GM18526 (cell line): ENCODE measurements around the gene CPHXL2.

Experiments
- POLR2A ChIP-seq: IDR thresholded peaks from 3 replicates; pipeline ENCODE4 v1.6.1; 2011; ENCODE audit not compliant: insufficient read length; ENCODE audit errors: extremely low read depth

CPHXL2 gene

DNA sequence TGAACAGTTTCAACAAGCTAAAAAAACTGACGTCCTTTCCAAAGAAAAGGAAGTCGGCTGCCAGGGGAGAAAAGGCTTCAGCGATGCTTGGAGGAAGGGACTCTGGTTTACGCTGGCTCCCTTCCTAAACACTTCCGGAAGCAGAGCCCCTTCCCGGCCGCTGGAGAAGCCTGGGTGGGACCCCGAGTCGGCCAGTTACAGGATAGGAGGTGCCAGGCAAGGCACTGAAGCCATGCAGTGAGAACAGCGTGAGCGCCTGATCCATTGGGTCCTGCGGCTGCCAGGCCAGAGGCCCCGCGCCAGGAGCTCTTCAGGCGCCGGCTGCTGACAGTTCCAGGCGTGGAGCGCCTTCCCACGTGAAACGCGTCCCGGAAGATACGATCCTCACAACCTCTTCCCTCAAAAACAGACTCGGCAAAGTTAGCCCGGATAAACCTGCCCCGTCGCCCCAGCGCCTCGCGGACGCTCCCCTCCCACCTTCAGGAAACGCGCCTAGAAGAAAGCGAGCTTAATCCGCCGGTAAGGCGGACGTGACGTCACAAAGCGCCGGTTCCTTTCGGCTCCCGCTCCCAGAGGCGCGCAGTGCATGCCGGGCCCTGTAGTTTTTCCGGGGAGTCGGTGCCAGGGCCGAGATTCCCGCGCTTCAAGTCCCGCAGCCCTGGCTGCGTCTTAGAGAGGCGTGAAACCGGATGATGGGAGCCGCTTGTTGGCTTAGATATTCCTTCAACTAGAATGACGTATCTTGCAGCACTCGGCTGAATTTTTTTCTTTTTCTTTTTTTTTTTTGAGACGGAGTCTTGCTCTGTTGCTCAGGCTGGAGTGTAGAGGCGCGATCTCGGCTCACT, 53.8 kb downstream of the CPHXL2 start, which contains the start of gene ADAT1:
ADAT1 (minus strand) TSS at position 521 of the 845 bp plus-strand sequence. CDS start 2,482 bp downstream, outside the sequence.
- peak; percentile 90 for TF ChIP-seq POLR2A

DNA sequence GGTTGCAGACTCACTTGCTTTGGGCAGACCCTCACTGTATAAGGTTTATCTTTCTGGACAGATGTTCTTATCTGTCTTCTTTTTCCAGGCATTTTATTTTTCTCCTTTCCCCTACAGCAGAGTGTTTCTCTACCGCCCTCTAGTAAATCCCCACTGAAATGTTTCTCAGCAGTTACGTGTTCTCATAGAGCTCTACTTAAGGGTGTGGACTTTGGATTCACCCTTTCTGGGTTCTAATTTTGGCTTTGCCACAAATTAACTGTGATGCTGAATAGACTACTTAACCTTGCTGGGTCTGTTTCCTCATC, 55.7 kb downstream of the CPHXL2 start:
- no peak for TF ChIP-seq POLR2A

DNA sequence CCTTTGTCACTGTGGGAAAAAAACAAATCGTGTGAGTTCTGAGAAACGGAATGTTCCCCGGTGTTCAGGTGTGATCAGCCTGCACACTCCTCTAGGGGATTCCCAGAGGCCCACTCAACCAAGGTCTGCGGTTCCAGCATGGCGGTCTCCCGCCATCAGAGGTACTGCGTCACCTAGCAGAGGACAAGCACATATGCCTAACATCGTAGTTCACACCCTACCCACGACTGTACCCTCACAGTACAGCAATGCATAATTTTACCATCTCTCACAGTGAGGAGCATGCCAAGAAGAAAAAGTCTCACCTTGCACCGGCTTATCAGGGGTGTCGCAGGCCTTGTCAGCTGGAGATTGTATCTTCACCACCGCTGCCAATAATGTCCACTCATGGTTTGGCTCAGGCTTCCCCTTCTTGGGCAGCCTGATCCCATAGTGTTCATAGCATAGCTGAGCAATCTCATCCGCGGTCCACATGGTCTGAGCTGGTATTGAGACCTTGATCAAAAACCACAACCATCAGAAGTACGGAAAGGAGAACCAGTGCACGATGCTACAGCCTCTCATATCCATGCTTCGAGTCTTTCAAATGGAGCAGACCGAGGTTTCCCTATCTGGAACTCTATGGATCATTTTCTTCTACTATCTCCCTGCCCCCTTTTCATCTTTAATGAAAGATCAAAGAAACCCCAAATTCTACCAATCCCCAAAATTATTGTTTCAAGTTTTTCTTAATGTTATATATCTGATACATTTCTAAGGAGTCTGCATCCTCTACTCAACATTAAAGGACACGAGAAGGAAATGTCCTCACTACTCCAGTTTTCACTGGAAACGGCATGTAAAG, 56.3 kb downstream of the CPHXL2 start:
- no peak for TF ChIP-seq POLR2A

DNA sequence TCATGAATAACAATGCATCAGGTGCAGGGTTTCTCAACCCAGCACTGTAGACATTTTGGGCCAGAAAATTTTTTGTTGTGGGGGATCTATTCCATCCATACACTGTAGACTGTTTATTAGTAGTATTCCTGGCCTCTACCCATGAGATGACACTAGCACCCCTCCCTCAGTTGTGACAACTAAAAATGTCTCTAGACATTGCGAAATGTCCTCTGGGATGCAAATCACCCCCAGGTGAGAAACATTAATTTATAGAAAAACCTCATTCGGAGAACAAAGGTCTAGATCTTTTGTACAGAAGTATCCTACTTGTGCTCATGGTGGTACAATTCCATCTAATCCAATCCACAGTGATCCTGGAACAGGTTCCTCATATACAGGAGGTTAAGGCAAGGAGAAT, 58.0 kb downstream of the CPHXL2 start:
- TF ChIP-seq POLR2A, result no peak

DNA sequence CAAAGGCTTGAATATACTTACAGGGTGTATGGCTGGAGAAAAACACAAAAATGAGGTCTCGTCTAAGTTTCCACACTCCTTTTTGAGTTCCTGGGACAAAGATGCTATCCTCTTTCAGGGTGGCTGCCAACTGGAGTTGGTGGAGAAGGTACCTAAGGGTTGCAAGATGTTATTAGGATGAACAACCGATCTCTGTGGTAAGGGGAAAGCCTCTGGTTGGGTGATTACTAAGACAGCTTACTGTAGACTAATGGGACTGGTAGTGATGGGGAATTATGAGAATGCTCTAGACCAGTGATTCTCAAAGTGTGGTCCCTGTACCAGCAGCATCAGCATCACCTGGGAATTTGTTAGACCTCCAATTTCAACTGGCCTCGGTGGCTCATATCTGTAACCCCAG, 59.7 kb downstream of the CPHXL2 start:
- TF ChIP-seq POLR2A, result no peak

DNA sequence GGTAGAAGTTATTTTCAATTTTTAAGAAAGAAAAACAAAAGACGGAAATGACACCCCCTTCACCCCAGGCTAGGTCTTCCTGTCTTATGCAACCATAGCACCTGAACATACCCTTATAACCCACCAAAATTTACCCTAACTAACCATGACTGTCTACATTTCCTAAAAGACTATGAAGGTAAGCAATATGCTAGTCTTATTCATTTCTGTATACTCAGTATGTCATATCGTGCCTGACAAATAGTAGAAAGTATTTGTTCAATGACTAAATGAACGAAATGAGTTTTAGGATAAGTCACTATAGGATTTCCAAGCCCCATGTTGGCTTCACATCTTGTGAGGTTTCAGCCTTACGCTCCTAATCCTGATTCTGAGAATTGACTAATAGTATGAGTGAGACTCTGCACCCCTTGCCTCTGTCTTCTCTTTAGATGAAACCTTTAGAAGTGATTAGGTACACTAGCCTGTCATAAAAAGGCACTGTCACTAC, 60.2 kb downstream of the CPHXL2 start:
- no peak for TF ChIP-seq POLR2A

DNA sequence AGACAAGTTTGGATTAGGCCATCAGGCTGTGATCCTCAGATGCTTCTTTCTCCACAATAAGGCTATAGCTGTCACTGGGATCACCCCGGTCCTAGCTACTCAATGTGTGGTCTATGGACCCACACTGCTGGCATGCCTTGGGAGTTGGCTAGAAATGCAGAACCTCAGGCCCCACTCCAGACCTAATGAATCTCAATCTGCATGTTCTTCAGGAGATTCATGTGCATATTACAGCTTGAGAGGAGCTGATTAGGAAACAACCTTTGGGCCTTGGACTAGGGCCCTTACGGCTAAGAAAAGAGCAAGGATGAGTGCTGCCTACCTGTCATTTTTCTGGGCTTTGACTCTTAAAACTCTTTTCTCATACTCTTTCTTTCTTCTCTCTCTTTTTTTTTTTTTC, 61.2 kb downstream of the CPHXL2 start:
- no peak for TF ChIP-seq POLR2A

DNA sequence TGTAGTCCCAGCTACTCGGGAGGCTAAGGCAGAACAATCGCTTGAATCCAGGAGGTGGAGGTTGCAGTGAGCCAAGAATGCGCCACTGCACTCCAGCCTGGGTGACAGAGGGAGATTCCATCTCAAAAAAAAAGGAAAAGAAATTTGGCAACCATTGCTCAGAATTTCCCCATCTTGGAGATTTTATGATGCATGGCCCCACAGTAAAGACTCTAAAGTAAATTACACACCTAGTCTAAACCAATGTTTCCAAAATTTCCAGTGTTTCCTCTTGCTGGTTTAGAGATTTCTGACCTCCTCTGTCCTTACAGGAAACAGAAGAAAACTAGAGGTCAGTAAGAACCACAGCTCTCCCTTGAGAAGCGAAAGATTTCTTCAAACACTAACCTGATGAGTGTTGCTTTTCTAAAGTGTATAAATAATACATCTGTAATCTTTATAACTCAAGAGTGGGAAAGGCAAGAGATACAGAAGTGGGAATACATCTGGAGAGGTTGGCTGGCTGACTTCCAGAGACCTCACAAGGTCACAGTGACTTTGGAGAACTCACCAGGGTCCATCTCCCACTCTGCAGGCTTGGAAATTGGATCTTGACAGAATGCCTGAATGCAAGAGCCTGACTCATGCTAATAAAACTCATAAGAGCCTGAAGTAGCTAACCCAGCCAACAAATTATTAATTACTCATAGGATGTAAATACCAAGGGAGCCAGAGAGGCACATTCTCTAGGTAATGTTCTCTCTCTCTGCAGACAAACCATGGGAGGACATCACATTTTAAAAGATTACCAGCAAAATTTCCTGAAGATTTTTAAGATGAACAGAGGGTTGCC, 62.5 kb downstream of the CPHXL2 start:
- no peak for TF ChIP-seq POLR2A
